GM21619 (cell line): Measurements from ENCODE around the gene ETV4.
A peak's percentile ranks its signal among the peaks of the same experiment; 100 is the strongest.
"Not testable (repeated sequence)": the region's sequence is repeated elsewhere in the genome, so short reads cannot be mapped to it uniquely, and the experiment has no call there.

Experiments used
- ATAC-seq: cut with Tn5 transposase; IDR thresholded peaks from one replicate; pipeline ENCODE4 v1.9.1; 2021; ENCODE audit not compliant: unreplicated experiment

The ETV4 gene

GRCh38 chr17:43517615-43518386, 28.3 kb downstream of the ETV4 start:
- ATAC-seq, result peak; percentile 80

GRCh38 chr17:43517161-43517560, 29.0 kb downstream of the ETV4 start:
- ATAC-seq, result no peak

GRCh38 chr17:43515656-43516055, 30.5 kb downstream of the ETV4 start:
- ATAC-seq, result no peak

DNA sequence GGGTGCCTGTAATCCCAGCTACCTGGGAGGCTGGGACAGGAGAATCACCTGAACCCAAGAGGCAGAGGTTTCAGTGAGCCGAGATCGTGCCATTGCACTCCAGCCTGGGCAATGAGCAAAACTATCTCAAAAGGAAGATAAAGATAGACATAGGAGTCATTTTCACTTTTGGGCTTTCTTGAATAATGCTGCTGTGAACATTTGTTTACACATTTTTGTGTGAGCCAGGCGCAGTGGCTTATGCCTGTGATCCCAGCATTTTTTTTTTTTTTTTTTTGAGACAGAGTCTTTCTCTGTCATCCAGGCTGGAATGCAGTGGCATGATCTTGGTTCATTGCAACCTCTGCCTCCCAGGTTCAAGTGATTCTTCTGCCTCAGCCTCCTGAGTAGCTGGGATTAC, 34.9 kb downstream of the ETV4 start:
- not testable (repeated sequence) for ATAC-seq

GRCh38 chr17:43509440-43509839, 36.7 kb downstream of the ETV4 start:
- not testable (repeated sequence) for ATAC-seq

DNA sequence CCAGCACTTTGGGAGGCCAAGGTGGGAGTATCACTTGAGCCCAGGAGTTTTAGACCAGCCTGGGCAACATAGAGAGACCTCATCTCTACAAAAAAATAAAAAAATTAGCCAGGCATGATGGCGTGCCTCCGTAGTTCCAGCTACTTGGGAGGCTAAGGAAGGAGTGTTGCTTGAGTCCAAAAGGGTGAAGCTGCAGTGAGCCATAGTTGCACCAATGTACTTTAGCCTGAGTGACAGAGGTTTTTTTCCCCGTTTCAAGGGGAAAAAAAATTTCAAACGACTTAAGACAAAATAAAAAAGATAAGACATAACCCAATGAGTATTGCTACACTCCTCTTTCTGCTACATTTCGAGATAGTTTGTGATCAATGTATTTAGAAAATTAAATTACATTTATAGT, 55.5 kb downstream of the ETV4 start:
- ATAC-seq, result no peak

- ATAC-seq, result peak; percentile 88
These were observed 62.2 kb downstream of the ETV4 start, which contains the start of gene DHX8 for GRCh38 chr17:43483674-43484551. Gene DHX8 (plus strand): TSS chr17:43483975. CDS start chr17:43484038, 63 bp downstream.

- ATAC-seq, result no peak
These were observed 63.8 kb downstream of the ETV4 start for GRCh38 chr17:43482103-43483012.

- no peak for ATAC-seq
These were observed 66.2 kb downstream of the ETV4 start for GRCh38 chr17:43479948-43480347.
